Stimulated activated naive CD8-positive, alpha-beta T cell treated with anti-CD3 and anti-CD28 coated beads, Interleukin-15, amount 100 ng/mL, for 72 hours (primary cell): Measurements from ENCODE around the gene RAB23.
"Not testable (repeated sequence)": the region's sequence is repeated elsewhere in the genome, so short reads cannot be mapped to it uniquely, and the experiment has no call there.

Experiments used
- ATAC-seq: fragments of 150-1000 bp; cut with Tn5 transposase; 2 replicates; pipeline ENCODE4 v1.10.0; 2021; ENCODE audit warnings: mild to moderate bottlenecking, moderate library complexity
- DNase-seq, 2 donors: peaks; one replicate each; pipeline ENCODE4 v3.0.0; 2021 to 2022
- H3K27ac Mint-ChIP-seq, 2 donors: one replicate each; pipeline ENCODE4 v1.8.0; 2022; ENCODE audit warnings: mild to moderate bottlenecking in 2 of 2, mixed read lengths in 2 of 2, moderate library complexity in 2 of 2
- H3K27me3 Mint-ChIP-seq: one replicate; pipeline ENCODE4 v1.8.0; 2022; ENCODE audit warnings: mixed read lengths
- H3K4me1 Mint-ChIP-seq: one replicate; pipeline ENCODE4 v1.8.0; 2022; ENCODE audit warnings: mild to moderate bottlenecking, mixed read lengths
- H3K4me3 Mint-ChIP-seq, 2 donors: one replicate each; pipeline ENCODE4 v1.8.0; 2022; ENCODE audit warnings: mild to moderate bottlenecking in 2 of 2, mixed read lengths in 2 of 2, moderate library complexity in 1 of 2
- H3K9me3 Mint-ChIP-seq, 2 donors: one replicate each; pipeline ENCODE4 v1.8.0; 2022; ENCODE audit warnings: mixed read lengths in 2 of 2

Gene RAB23

DNA sequence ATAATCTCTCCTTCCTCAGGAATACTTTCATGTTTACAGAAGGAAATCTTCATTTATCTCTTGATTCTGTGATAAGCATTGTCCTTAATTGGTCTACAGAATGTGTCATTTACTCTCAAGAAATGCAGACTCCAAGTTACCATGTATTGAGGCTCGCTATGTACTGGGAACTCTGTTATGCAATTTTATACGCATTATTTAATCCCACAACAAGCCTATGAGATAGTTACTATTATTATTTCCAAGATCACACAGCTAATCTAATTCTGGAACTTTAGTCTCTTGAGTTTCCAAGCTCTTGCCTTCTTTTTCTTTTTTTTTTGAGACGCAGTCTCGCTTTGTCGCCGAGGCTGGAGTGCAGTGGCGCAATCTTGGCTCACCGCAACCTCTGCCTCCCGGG lies 30.0 kb upstream of the RAB23 start:
- Mint-ChIP-seq H3K9me3 (no peaks in the 10 kb centered on the region), H3K4me3 (no peak overlapping the region), H3K4me1 (no peaks in the 10 kb centered on the region), H3K27me3 (no peaks in the 10 kb centered on the region), H3K27ac (no peak overlapping the region)
- ATAC-seq: no peak
- DNase-seq: no peak

DNA sequence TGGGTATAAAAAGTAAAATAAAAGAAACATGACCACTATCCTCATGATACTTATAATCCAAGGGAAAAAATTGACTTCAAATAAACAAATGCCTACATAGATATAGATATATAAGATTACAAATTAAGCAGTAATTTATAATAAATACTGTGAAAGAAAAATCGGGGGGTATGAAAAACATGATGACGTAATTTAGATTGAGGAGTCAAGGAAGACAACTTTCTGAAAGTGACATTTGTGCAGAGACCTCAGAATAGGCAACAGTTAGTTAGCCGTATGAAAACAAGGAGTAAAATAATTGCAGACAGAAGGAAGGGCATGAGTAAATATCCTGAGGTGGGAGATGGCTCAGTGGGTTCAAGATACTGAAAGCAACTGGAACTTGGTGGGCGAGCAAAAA lies 28.2 kb upstream of the RAB23 start:
- no peak for DNase-seq
- no peaks in the 10 kb centered on the region for H3K27me3 Mint-ChIP-seq
- no peaks in the 10 kb centered on the region for H3K4me1 Mint-ChIP-seq
- no peak overlapping the region for H3K4me3 Mint-ChIP-seq
- ATAC-seq: no peak
- no peaks in the 10 kb centered on the region for H3K9me3 Mint-ChIP-seq
- no peak overlapping the region for H3K27ac Mint-ChIP-seq

DNA sequence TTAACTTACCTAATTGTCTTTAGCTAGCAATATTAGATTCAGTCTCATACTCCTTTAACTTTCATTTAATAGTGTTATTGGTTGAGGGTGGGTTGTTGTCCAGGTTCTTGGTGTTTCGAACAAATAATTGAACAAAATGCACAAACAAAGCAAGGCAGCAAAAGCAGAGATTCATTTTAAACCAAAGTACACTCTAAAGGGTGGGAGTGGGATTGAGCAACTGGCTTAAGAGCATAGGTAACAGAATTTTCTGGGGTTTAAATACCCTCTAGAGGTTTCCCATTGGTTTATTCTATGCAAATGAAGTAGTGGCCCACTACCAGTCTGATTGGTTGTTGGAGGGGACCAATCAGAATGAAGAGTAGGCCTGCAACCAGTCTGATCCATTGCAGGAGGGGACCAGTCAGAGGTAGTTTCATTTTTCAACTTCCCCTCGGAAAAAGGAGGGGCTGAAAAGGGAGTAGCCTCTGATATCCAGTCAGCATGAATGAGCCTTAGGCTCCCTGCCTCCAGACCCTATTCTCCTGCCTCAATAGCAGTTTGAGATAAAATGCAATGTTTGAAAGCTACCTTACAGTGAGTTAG lies 26.3 kb upstream of the RAB23 start:
- Mint-ChIP-seq H3K4me1 (no peaks in the 10 kb centered on the region), H3K4me3 (no peak overlapping the region), H3K27me3 (no peaks in the 10 kb centered on the region), H3K27ac (no peak overlapping the region), H3K9me3 (no peaks in the 10 kb centered on the region)
- ATAC-seq: no peak
- DNase-seq: no peak

DNA sequence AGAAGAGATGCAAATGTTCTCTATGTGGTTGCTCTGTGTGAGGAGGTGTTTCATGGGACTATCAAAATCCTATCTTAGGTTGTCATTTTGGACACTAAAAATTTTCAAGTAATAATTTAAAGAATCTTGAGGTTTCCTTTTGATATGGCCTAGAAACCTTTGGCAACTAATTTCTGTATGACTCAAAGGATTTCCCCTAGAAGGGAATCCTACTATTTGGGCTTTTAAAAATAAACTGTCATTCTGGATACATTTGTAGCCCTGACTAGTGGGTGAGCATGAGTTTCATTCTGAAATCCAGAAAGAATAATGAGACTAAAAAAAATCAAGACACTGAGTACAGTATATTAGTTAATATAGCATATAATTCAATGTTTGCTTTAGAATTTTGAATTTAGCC lies 25.5 kb upstream of the RAB23 start:
- Mint-ChIP-seq H3K27me3 (no peaks in the 10 kb centered on the region), H3K9me3 (no peaks in the 10 kb centered on the region), H3K27ac (no peak overlapping the region), H3K4me1 (no peaks in the 10 kb centered on the region), H3K4me3 (no peak overlapping the region)
- ATAC-seq: no peak
- no peak for DNase-seq

DNA sequence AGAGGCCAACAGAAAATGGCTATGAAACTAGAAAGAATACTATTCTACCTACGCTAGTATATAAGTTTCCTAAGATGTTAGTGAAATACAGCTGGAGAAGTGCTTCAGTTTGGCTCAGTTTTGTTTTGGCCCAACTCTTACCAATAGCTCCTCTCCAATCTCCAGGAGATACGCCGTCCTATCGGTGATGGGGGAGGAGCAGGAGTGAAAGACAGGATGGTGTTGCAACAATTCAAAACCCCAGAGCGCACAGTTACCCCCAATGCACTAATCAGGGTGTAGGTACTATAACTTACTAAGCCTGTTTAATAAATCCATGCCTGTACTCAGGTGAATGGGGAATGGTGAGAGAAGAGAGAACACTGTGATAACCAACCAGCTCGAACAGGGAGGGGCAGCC lies 24.2 kb upstream of the RAB23 start:
- DNase-seq (no peak), ATAC-seq (no peak)
- H3K9me3 Mint-ChIP-seq: no peaks in the 10 kb centered on the region
- no peaks in the 10 kb centered on the region for H3K4me1 Mint-ChIP-seq
- no peaks in the 10 kb centered on the region for H3K27me3 Mint-ChIP-seq
- H3K4me3 Mint-ChIP-seq: no peak overlapping the region
- no peak overlapping the region for H3K27ac Mint-ChIP-seq

DNA sequence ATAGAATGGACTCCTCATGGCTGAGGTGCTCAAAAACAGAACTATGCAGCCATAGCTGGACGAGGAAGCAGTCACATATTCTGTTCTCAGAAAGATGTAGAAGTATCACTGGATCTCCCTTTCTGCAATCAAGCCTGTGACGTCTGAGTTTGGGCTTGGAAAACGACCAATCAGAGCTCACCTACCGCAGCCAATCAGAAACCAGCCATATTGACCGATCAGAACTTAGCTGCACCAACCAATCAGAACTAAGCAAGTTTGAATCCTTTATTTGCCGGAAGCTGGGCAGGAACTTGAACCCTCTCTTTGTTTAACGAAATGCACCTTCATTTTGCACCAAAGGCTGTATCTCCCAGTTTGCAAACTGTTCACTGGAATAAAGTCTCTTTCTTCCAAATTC lies 21.8 kb upstream of the RAB23 start:
- DNase-seq (no peak), ATAC-seq (no peak)
- Mint-ChIP-seq H3K4me3 (no peak overlapping the region), H3K27me3 (peaks cover 8% of the 10 kb centered on the region), H3K4me1 (no peaks in the 10 kb centered on the region), H3K9me3 (no peaks in the 10 kb centered on the region), H3K27ac (no peak overlapping the region)

DNA sequence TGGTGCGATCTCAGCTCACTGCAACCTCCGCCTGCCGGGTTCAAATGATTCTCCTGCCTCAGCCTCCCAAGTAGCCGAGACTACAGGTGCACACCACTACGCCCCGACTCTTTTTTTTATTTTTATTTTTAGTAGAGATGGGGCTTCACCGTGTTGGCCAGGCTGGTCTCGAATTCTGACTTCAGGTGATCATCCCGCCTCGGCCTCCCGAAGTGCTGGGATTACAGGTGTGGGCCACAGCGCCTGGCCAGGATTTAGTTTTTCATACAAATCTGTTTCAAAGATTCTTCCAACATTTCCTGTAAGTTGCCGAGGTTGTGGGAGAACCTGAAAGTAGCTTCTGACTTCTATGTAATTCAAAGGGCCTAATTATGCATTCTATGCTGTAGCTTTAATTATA lies 21.4 kb upstream of the RAB23 start:
- H3K4me3 Mint-ChIP-seq, ATAC-seq, H3K27ac Mint-ChIP-seq, H3K9me3 Mint-ChIP-seq, H3K4me1 Mint-ChIP-seq, DNase-seq: not testable (repeated sequence)
- H3K27me3 Mint-ChIP-seq: peaks cover 11% of the 10 kb centered on the region

DNA sequence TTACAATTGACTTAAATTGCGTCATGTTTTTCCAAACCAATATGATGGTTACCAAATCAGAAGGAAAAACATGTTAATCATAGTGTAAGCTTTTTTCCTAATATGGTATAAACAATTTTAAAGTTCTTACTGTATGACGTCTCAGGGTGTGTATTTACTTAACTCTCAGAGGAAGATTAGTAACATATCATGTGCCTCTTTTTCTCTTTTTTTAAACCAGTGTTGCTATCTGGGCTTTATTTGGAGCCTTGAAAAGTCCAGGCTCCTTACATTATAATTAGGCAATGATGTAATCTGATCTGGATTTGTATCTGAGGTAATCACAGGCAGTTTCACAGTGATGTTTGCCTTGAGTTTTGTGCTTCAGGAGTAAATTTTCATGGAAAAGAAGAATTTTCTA lies 20.4 kb upstream of the RAB23 start:
- Mint-ChIP-seq H3K4me3 (no peak overlapping the region), H3K27ac (no peak overlapping the region), H3K4me1 (no peaks in the 10 kb centered on the region), H3K9me3 (no peaks in the 10 kb centered on the region), H3K27me3 (peaks cover 21% of the 10 kb centered on the region)
- DNase-seq (no peak), ATAC-seq (no peak)

DNA sequence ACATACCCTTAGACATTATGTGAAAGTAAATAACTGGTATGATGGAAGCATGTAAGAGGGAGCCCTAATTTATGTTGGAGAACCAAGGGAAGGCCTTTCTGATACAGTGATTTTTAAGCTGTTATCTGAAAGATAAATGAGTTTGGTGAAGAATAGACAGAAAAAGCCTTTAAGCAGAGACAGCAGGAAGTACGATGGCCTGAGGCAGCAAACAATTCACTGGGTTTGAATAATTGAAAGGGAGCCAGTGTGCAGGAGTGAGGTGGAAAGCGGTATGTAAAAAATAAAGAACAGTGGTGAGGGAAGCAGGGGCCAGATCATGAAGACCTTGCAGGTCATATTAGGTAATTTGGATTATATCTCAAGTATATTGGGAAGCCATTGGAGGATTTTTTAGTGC lies 4.1 kb upstream of the RAB23 start:
- Mint-ChIP-seq H3K4me3 (no peak overlapping the region), H3K27me3 (peaks cover 39% of the 10 kb centered on the region), H3K4me1 (peaks cover 9% of the 10 kb centered on the region), H3K9me3 (no peaks in the 10 kb centered on the region), H3K27ac (no peak overlapping the region)
- ATAC-seq (no peak), DNase-seq (no peak)

DNA sequence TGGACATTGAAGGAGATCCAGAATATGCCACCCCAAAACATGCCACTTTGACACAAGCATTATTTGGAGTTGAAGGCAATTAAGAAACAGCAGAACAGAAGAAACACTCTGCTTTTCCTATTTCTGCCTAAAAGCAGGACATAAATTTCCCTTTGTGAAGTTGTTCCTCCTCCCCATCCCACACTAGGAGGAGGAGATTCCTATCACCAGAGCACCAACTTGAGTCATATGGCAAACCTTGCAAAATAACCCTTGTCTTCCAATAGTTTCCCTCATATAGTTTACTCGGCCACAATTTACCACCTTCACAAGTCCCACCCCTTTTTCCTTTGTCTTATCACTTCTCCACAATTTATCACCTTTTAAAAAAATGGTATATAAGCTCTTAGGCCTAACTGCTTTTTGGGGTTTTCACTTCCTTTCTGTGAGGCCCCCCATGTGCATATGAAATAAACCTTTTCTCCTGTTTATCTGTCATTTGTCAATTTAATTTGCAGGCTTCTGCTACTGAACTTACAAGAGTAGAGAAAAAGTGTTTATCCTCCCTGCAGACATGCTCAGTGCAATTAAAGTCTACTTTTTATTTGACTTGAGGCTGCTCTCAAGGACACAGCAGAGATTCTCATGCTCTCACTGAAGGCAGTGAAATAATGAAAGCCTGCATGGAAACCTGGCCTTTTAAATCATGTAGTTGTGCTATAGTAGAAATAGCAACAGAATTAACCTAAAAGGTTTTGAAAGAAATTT lies 2.8 kb upstream of the RAB23 start:
- H3K4me3 Mint-ChIP-seq: no peak overlapping the region
- no peaks in the 10 kb centered on the region for H3K9me3 Mint-ChIP-seq
- peaks cover 16% of the 10 kb centered on the region for H3K4me1 Mint-ChIP-seq
- H3K27me3 Mint-ChIP-seq: peaks cover 40% of the 10 kb centered on the region
- ATAC-seq (no peak), DNase-seq (no peak)
- H3K27ac Mint-ChIP-seq: no peak overlapping the region

DNA sequence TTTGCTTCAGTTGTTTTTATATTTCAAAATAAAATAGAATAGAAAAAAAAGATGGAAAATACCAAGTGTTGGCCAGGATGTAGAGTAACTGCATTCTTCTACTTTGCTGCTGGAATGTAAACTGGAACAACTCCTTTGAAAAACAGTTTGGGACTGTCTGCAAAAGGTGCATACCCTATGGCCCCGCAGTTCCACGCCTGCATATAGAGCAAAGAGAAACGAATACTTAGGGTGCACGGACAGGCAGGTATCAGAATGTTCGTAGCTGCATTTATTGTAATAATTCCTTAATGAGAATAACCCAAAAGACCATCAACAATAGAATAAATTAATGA lies 603 bp upstream of the RAB23 start:
- Mint-ChIP-seq H3K9me3 (no peaks in the 10 kb centered on the region), H3K27ac (no peak overlapping the region), H3K4me1 (peaks cover 26% of the 10 kb centered on the region), H3K27me3 (peaks cover 31% of the 10 kb centered on the region), H3K4me3 (peak overlapping the region; percentile 94 to 96)
- DNase-seq: no peak
- no peak for ATAC-seq

DNA sequence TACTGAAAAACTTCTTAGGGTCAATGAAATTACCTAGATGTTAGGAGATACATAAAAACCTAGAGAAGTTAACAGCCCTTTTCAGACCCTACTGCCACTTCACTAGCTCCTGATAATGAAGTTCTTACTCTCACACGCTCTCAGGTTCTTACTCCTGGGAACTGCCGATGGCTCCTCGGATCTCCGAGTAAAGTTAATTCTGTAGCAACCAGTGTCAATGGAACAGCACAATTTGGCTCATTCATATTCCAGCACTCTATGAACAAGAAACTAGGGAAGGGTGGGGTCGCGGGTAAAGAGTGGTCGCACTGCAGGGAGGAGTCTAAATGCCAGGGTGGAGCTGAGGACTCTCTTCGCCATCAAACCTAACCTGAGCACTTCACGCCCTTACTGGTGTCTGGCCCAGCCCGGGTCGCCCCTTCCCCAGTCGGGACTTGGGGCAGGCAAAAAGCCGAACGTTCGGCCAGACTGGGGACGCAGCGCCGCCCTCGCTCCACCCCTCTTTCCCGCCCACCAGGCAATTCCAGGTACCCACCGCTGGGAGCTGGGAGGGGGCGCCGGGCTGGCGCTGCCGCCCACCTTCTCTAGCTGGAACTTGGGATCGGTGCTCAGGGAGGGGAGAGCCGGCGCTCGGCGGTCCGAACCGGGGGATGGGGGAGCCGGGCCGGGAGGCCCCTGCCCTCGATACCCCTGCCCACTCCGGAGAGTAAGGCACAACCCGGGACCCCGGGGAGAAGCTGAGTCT lies 744 bp downstream of the RAB23 start:
- peak overlapping the region; percentile 57 to 79 for H3K27ac Mint-ChIP-seq
- H3K4me3 Mint-ChIP-seq: peak overlapping the region; percentile 90 to 96
- ATAC-seq: peak; percentile 74
- peaks cover 40% of the 10 kb centered on the region for H3K4me1 Mint-ChIP-seq
- H3K27me3 Mint-ChIP-seq: peaks cover 31% of the 10 kb centered on the region
- DNase-seq: peak in 1 of 2 donors; percentile 43
- H3K9me3 Mint-ChIP-seq: no peaks in the 10 kb centered on the region

DNA sequence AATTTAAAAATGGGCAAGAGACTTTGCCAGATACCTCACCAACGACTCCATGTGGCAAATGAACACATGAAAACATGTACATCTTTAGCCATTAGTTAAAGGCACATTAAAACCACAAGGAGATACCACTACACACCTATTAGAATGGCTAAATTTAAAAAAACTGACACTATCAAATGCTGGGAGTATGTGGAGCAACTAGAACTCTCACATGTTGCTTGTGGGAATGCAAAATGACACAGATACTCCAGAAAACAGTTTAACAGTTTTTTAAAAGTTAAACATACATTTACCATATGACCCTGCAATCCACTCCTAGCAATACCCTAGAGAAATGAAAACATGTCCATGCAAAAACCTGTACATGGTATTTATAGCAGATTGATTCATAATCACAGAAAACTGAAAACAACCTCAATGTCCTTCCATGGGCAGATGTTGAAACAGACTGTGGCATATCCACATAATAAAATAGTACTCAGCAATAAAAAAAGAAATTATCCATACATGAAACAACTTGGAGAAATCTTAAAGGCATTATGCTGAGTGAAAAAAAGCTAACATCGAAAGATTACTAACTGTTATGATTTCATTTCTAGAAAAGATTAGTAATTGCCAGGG lies 1.9 kb downstream of the RAB23 start:
- DNase-seq (no peak), ATAC-seq (no peak)
- Mint-ChIP-seq H3K9me3 (no peaks in the 10 kb centered on the region), H3K27ac (no peak overlapping the region), H3K4me1 (peaks cover 42% of the 10 kb centered on the region), H3K27me3 (peaks cover 31% of the 10 kb centered on the region), H3K4me3 (peak overlapping the region; percentile 14 to 46)

DNA sequence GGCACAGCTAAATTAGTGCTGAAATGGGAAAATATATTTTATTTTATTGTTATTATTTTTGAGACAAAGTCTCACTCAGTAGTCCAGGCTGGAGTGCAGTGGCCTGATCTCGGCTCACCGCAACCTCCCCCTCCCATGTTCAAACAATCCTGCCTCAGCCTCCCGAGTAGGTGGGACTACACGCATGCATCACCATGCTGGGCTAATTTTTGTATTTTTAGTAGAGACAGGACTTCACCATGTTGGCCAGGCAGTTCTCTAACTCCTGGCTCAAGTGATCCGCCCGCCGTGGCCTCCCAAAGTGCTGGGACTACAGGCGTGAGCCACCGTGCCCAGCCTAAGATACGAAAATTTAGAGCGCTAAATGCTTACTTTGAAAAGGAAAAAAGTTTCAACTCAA lies 4.8 kb downstream of the RAB23 start:
- Mint-ChIP-seq H3K4me3 (no peak overlapping the region), H3K9me3 (peaks cover 0 to 5% of the 10 kb centered on the region in 2 donors), H3K4me1 (peaks cover 54% of the 10 kb centered on the region), H3K27me3 (peaks cover 14% of the 10 kb centered on the region), H3K27ac (no peak overlapping the region)
- ATAC-seq: no peak
- no peak for DNase-seq

DNA sequence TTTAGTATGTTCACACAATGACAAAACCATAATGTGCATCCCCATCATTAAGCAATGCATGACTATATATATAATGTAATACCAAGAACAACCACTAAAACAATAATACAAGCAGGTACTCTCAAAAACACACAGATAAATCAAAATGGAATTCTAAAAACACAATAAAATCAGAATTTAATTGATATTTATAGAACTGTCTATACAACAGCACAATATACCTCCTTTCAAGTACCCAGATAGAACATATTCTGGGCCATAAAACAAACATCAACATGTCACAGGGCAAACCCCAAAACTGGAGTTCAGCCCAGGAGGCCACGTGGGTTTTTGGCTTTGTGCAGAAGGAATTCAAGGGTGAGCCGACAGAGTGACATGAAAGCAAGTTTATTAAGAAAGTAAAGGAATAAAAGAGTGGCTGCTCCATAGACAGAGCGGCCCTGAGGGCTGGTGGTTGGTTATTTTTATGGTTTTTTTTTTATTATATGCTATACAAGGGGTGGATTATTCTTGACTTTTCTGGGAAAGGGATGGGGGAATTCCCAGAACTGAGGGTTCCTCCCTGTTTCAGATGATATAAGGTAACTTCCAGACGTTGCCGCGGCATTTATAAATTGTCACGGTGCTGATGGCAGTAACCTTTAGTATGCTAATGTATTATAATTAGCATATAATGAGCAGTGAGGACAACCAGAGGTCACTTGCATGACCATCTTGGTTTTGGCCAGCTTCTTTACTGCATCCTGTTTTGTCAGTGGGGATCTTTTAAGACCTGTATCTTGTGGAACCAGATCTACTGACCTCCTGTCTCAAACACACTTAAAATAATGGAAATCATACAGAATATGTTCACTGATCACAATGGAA lies 5.6 kb downstream of the RAB23 start:
- ATAC-seq: no peak
- Mint-ChIP-seq H3K4me1 (peaks cover 53% of the 10 kb centered on the region), H3K27me3 (peaks cover 14% of the 10 kb centered on the region), H3K9me3 (peaks cover 0 to 5% of the 10 kb centered on the region in 2 donors), H3K4me3 (no peak overlapping the region), H3K27ac (no peak overlapping the region)
- no peak for DNase-seq
